Limb (tissue), 2 donors: Measurements from ENCODE around the gene KDSR.

Experiments used
- DNase-seq, 2 donors: peaks; one replicate each; pipeline ENCODE4 v3.0.0-alpha.2; 2016; ENCODE audit errors: extremely low spot score in 2 of 2

The KDSR gene, protein sequence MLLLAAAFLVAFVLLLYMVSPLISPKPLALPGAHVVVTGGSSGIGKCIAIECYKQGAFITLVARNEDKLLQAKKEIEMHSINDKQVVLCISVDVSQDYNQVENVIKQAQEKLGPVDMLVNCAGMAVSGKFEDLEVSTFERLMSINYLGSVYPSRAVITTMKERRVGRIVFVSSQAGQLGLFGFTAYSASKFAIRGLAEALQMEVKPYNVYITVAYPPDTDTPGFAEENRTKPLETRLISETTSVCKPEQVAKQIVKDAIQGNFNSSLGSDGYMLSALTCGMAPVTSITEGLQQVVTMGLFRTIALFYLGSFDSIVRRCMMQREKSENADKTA

DNA sequence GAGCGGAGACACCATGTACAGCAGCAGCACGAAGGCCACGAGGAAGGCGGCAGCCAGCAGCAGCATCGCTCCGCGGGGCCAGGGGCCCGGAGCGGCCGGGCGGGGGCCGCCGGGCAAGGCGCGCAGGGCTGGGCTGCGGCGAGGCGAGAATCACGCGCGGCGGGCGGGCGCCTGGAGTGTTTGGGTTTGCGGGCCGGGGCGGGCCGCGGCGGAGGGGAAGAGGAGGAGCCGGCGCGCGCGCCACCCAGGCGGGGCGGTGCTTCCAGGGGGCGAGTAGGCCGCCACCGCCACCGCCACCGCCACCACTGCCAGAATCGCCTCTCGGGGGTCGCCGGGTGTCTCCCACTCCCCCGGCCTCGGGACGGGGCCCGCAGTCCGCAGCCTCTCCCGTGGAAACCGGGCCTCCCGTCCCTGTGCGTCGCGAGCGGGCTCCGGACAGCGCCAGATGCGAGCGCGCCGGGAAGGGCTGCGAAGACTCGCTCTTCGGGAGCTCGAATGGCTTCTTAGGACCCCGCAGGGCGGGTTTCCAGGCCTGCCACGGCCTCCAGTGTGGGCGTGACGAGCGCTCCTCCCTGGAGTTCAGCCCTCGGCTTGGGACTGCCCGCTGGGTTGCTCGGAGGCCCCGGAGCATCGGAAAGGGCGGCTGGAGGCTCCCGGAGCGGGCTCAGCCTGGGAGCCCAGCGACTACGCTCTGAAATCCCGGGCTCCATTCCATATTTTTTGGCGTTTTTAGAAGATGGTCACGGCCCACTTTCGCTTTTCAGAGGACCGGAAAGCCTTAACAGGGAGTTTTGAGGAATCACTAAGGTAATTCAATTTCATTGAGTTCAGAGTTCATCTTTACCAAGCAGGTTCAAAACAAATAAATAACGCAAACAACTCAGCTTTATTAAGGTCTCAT lies at the start of gene KDSR:
TSS of gene KDSR (minus strand) at position 154 of the 901 bp plus-strand sequence. CDS start at position 66, 88 bp downstream.
- peak; percentile 95 to 97 for DNase-seq

DNA sequence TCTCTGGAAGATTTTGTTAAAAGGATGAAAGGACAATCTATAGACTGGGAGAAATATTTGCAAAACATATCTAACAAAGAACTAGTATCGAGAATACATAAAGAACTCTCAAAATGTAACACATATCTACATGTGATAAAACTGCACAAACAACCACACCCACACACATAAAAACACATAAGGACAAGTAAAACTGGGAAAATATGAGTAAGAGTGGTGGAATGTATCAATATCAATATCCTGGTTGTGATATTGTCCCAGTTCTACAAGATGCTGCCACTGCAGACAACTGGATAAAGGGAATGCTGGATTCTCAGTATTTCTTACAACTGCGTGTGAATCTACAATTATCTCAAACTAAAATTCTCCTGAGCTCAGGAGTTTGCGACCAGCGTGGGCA lies 45.9 kb upstream of the KDSR start:
- DNase-seq, result no peak

DNA sequence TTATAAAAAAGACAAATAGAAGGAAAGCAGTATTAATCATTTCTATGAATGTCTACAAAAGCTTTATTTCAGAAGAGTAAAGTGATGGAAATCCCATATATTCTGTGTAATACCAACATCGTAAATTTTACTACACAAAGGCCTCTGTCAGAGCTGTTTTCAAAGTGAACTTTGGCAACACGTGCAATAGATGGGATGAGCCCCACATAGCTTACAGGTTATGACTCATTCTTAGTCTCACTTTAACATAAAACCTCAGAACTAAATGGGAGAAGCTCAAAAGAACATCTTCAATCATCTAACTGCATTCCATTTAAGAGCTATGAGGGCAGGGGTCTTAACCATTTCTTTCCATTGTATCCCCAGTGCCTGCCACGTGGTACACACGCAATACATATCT lies 43.8 kb upstream of the KDSR start:
- DNase-seq, result no peak

DNA sequence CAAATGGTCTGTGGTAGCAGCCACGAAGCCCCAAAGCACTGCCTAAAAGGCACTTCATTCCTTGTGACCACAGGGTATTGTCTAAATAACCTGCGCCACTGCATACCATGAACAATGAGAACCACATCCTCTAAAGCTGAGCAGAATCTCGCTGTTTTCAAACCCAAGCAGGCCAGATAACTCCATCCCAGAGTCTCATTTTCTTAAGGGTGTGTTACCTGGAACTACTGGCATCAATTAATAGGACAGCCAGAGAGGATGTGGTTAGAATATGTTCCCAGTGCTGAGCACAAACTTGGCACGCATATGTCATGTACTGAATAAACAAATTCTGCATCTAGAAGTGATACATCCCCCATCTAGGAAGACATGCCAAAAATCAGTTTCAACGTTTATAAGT lies 42.3 kb upstream of the KDSR start:
- no peak for DNase-seq

DNA sequence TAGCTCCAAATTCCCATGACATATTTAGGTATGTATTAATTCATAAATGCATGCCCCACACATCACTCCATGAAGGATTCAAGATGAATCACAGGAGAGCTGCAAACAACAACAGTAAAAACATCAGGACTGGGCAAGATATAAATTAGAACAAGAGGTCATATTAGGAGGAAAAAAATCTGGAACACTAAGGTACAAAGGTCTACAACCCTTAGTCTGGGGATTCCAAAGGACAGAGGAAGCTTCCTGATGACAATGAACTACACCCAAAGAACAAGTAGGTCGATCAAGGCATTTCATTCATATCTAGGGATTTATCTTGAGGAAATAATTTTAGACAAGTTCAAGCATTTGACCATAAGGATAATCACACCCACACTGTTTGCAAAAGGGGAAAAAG lies 40.7 kb upstream of the KDSR start:
- DNase-seq, result no peak

DNA sequence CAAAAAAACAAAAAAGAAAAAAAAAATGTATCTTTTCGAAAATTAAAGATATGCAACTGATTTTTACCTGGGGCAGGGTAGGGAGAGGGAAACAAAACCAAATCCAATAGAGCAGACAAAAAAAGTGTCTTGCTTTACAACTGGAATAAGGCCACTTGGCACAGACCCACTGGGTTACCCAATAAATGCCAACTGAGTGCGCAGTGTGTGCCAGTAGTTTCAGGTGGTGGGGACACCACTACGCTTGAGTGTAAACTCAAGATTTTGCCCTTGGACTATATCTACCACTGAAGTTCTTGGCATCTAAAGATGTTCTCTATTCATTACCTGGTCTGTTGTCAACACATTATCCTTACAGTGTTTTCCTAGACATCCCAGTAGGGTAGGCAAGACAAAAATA lies 39.0 kb upstream of the KDSR start:
- no peak for DNase-seq

DNA sequence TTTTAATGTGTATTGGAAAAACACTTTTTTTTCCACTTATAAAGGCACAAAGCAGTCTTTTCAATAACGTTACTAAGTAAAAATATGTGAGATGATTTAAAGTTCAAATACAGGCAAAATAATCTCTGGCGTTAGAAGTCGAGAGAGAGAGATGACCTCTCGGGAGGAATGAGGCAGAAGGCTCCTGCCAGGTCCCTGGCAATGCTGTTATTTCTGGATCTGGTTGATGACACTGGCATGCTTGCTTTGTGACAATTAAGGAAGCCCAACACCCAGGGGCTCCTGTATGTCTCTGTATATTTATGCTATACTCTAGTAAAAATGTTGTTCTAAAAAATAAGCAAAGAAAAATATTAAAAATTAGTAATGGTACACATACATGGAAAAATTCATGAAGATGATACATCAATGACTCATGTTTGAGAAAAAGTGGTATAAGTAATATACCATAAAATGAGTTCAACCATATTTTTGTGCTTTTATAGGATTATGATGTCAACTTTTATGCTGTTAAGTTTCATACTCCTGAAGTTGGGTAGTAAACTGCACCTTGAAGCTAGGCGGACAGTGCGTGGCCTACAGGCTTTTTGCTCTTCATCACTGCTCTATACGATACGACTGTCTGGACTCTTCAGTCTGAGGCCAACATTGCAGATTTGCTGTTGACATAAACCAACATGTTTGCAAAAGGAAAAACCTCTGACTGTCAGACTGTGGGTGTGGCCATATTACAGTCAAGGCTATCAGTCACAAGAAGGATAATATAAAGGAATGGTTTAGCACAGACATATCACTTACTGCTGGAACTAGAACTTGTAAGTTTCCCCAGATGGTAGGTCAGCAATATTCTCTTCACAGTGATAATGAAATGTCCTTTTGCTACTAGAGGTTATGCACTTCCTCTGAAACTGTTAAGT lies 35.5 kb upstream of the KDSR start:
- no peak for DNase-seq

DNA sequence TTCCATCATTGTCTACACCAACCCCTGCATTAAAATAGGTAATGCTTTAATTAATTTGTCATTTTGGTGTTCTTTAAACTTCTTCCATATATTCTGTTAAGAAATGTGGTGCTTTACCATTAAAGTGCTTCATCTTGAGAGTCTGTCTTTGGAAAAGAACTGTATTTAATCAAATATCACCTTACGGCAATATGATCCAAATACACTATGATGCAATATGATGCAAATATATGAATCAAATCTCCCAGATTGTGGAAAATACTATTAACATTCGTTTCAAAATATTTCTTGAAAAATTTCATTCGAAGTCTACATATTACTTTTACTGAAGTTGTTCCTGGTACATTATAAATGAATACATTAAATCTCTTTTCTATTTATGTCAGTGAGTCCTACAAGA lies 32.3 kb upstream of the KDSR start:
- DNase-seq, result no peak

DNA sequence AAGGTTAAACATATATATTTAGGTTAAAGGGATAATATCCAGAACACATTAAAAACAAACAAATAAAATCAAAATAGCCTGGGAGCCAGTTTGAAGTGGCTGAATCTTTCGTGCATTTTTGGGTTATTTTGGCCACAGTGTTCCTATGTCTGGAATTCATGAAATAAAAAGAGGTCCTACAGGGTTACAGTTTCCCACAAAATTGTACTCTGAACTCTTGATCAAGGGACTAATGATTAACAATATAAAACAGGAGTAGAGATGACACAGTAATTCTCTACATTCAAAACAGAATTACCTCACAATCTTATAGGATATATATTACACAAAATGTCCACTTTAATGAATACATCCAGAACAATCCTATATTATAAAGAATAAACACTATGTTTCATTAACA lies 30.3 kb upstream of the KDSR start:
- DNase-seq, result no peak

DNA sequence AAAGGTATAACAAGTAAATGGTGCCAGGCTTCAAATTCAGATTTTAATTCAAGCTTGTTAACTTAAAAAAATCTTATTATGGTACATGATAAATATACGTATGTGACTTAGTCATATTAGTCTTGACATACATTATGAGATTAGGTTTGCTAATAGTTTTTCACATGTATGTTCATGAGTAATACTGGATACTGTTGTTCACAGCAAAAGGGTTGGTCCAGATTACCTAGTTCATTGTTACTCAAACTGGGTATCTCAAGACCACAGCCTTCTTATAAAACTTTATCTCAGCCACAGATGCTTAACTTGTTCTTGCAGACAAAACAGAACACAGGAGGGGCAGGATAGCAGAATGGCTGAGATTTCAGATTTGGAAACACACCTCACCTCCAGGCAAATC lies 28.5 kb upstream of the KDSR start:
- no peak for DNase-seq

DNA sequence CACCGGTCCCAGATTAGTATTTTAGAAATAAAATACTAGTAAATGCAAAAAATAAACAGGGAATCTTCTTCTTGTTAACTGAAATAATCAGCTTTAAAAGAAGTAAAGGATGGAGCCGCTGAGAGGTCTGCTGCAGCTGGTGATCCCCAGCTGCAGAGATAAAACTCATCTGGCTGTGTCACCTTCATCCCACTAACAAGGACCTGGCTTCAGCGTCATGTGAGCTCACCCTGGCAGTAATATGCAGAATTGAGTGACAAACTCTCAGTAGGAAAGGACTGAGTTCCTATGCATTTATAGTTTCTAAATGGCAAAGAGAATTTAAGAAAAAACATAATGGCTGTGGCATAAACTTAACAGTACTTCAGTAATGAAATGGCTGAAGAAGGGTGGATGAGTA lies 27.9 kb upstream of the KDSR start:
- DNase-seq, result no peak

DNA sequence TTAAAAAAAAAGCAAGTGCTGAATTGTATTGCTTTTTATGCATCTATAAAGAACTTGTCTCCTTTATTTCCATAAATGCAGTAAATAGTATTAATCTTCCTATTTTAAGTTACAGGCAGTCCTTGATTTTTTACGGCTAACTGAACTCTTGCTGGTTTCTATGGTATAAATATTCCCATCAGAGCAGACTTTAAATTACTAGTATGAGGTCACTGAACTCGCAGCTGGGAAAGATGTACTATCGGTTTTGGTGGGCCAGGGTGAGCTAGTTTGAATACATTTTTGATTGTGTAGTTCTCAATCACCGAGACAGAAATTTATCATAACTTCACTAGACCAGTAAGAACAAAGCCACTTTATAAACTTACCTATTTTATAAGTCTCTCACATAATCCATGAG lies 20.9 kb upstream of the KDSR start:
- DNase-seq, result no peak

DNA sequence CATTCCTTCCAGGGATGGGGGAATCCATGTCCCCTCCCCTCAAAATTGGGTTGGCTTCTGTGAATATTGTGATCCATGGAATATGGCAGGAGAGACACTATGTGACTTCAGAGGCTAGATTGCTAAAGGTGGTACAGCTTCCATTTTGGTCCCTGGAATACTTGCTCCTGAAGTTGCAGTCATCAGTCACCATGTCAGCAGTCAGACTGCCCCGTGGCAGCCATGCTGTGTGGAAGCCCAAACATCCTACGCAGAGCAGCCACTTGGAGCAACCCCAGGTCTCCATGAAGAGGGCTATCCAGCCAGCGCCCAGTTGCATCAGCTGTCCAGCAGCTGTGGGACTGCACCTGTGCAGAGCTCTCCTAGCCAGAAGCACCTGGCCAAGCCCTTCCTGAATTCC lies 15.8 kb upstream of the KDSR start:
- no peak for DNase-seq

DNA sequence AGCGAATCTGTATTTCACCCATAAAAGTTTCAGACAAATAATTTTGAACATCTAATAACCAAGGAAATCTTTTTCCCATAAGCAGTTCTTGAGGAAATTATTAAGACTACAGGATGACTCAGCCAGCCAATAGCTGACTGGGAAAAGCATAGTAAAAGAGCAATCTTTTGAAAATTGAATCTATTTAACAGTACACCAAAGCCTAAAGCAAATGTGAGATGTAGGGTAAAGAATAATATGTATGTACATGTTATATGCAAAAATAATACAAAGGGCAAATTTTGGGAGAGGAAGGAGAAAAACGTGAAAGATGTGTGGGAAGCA lies 12.6 kb upstream of the KDSR start:
- no peak for DNase-seq

DNA sequence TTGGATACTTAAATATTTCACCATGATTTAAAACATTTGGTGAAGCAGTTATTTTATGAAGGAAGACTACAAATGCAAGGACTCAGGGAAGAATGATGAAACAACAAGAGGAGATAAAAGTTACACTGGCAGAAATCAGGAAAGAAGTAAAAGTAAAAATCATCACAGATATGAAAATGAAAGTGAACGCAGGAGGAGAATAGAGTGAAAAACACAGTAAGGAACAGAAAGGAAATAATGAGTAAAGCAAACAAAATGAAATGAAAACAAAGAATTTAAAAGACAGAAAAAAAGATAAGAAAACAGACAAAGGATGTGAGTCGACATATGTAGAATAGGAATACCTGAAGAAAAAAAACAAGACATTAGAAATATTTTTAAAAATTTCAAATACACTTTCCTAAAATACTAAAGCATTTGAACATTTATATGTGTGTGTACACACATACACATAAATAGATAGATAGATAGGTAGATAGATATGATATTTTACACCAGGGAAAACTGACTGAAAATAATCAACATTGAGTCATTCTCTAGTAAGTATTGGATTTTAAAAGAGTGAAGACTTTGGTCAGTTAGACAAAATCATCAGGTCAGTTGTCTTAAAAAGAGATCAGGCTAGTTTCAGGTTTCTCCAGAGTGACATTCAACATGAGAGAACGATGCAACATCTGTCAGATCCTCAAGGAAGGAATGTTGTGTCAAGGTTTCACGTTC lies 12.1 kb upstream of the KDSR start:
- DNase-seq, result no peak

DNA sequence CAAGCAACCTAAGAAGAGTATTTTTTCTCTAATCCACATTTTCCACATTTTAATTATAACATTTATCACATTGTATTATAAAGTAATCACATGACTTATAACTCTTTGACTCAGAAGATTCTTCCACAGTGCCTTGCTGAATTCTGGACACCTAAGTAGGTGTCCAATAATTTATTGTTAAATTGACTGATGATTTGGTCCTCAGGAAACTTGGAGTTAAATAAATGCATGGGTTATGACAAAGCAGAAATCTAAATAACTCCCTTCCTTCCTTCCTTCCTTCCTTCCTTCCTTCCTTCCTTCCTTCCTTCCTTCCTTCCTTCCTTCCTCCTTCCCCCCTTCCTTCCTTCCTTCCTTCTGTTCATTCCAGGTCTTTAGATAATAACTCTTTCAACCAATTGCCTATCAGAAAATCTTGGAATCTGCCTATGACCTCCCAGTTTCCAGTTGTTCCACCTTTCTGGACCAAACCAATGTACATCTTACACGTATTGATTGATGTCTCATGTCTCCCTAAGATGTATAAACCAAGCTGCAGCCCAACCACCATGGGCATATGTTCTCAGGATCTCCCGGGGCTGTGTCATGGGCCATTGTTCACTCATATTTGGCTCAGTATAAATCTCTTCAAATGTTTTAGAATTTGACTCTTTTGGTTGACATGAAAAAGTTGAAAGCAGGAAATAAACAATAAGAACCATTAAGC lies 10.4 kb upstream of the KDSR start:
- no peak for DNase-seq

DNA sequence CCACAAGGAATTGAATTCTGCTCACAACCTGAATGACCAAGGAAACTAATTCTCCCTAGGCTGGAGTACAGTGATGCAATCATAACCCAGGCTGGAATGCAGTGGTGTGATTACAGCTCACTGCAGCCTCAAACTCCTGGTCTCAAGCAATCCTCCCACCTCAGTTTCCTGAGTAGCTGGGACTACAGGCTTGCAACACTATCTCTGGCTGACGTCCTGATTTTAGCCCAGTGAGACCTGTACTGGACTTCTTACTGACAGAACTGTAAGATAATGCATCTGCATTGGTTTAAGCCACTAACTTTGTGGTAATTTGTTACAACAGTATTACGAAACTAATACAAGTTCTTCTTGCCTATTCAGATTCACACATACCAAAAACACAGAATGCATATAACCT lies 9.5 kb upstream of the KDSR start:
- DNase-seq, result no peak

DNA sequence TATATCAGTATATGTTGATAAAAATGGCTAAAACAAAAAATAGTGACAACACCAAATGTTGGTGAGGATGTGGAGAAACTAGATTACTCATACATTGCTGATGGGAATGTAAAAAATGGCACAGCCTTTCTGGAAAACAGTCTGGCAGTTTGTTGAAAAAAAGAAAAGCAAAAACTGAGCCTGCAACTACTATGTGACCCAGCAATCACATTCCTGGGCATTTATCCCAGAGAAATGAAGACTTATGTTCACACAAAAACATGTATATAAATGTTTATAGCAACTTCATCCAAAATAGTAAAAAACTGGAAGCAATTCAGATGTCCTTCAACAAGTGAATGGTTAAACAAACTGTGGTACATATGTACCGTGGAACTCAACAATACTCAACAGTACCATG lies 7.5 kb upstream of the KDSR start:
- DNase-seq, result no peak

DNA sequence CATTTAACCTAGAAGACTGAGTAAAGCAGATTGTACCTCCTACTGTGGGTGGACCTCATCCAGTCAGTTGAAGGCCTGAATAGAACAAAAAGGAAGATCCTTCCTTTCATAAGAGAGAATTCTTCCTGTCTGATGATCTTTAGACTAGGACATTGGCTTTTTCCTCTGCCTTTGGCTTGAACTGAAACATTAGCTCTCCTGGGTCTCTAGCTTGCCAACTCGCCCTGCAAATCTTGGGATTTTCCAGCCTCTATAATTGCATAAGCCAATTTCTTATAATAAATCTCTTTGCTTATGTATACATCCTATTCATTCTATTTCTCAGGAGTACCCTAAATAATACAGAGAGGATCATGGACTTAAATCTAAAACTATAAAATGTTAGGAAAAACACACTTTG lies 6.2 kb upstream of the KDSR start:
- peak in 1 of 2 donors; percentile 30 for DNase-seq

DNA sequence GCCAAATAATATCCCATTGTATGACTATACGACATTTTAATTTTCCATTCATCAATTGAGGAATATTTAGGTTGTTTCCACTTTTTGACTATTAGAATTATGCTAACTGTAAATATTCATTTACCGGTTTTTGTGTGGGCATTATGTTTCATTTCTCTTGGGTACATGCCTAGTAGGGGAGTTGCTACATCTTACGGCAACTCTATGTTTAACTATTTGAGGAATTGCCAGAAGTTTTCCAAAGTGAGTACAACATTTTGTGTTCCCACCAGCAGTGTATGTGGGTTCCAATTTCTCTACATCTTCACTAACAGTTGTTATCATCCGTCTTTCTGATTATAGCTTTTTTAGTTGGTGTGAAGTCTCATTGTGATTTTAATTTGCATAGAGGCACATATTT lies 1.6 kb upstream of the KDSR start:
- DNase-seq, result no peak
